ENCODE results near the gene SATB2.

DNA sequence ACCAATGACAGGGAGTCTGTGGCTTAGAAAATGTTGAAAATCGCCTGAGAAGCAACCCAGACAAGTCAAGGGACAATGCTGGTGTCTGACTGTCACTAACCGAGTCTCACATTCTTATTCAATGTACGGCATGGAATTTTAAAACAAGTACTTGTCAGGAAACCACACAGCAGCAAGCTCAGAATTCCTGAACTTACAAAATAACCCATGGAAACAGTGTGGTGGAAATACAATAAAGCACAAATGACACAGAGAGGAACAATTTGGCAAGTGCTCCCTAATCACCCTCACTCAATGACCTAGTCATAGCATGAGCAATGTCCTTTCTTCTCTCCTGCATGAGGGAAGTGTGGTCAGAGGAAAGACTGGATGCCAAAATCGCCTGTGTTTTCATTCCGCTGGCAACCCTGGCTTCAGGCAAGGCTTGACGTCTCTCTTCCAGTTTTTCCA, 154.0 kb downstream of the SATB2 start:
- TF ChIP-seq, protein P1, sequence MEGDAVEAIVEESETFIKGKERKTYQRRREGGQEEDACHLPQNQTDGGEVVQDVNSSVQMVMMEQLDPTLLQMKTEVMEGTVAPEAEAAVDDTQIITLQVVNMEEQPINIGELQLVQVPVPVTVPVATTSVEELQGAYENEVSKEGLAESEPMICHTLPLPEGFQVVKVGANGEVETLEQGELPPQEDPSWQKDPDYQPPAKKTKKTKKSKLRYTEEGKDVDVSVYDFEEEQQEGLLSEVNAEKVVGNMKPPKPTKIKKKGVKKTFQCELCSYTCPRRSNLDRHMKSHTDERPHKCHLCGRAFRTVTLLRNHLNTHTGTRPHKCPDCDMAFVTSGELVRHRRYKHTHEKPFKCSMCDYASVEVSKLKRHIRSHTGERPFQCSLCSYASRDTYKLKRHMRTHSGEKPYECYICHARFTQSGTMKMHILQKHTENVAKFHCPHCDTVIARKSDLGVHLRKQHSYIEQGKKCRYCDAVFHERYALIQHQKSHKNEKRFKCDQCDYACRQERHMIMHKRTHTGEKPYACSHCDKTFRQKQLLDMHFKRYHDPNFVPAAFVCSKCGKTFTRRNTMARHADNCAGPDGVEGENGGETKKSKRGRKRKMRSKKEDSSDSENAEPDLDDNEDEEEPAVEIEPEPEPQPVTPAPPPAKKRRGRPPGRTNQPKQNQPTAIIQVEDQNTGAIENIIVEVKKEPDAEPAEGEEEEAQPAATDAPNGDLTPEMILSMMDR (IDR thresholded peaks at IDR 0.05): no peak
- no peak for TF ChIP-seq POLR2AphosphoS5 (IDR thresholded peaks at IDR 0.05)
- TF ChIP-seq POLR2A (IDR thresholded peaks at IDR 0.05): no peak

All from stomach (tissue), 4 donors.